PC-9 (cell line): Measurements from ENCODE around the gene EML1. TPM values are rescaled to one million over a fixed set of nuclear protein-coding genes. Genes with fewer than 3 reads are reported as not detected.

Experiments used
- BruUV-seq: library from RNA; stranded (reverse); fragments of 400-500 nt; replicated peaks from 2 replicates; lab custom pipeline; 2021; lab: Mats Ljungman, UMichigan
- CTCF ChIA-PET: fragments of 300-600 bp; sonication (Branson Sonifier 250); formaldehyde crosslinking; loops from one replicate; lab custom pipeline; 2022; ENCODE audit warnings: antibody characterized with exemption; lab: Charles Lee
- POLR2A ChIA-PET: fragments of 300-600 bp; sonication (Branson Sonifier 250); formaldehyde crosslinking; loops from one replicate; lab custom pipeline; 2022; ENCODE audit warnings: antibody characterized with exemption; ENCODE audit not compliant: unreplicated experiment; lab: Charles Lee
- DNase-seq, 2 experiments: peaks; one replicate each; pipeline versions ENCODE4 v3.0.0 to v3.0.0-alpha.2; 2015 to 2022; ENCODE audit warnings: mixed read lengths in 1 of 2
- H2AFZ ChIP-seq: fragments of 200-600 bp; sonication (generic); 2 replicates; pipeline ENCODE4 v1.8.1; 2017; ENCODE audit warnings: antibody characterized with exemption
- H3F3A ChIP-seq: fragments of 200-600 bp; sonication (generic); 2 replicates; pipeline ENCODE4 v1.8.1; 2017; ENCODE audit warnings: antibody characterized with exemption, mild to moderate bottlenecking, low read depth; ENCODE audit not compliant: insufficient read depth
- H3K27ac ChIP-seq: fragments of 200-600 bp; sonication (generic); 2 replicates; pipeline ENCODE4 v1.6.1; 2016; ENCODE audit warnings: mixed run types
- H3K27me3 ChIP-seq: fragments of 200-600 bp; sonication (generic); 2 replicates; pipeline ENCODE4 v1.6.1; 2016; ENCODE audit warnings: low read depth, mixed run types; ENCODE audit not compliant: insufficient read depth
- H3K36me3 ChIP-seq: fragments of 200-600 bp; sonication (generic); 2 replicates; pipeline ENCODE4 v1.6.1; 2016; ENCODE audit warnings: low read depth, mixed run types
- H3K4me1 ChIP-seq: fragments of 200-600 bp; sonication (generic); replicated peaks from 2 replicates; pipeline ENCODE4 v1.6.1; 2016; ENCODE audit warnings: mixed run types; ENCODE audit not compliant: insufficient read depth
- H3K4me2 ChIP-seq: fragments of 200-600 bp; sonication (generic); 2 replicates; pipeline ENCODE4 v1.6.1; 2017; ENCODE audit warnings: mixed run types
- H3K4me3 ChIP-seq: fragments of 200-600 bp; sonication (generic); 2 replicates; pipeline ENCODE4 v1.6.1; 2016; ENCODE audit warnings: mixed run types
- H3K79me2 ChIP-seq: fragments of 200-600 bp; sonication (generic); 2 replicates; pipeline ENCODE4 v1.6.1; 2017; ENCODE audit warnings: low read depth, mixed run types
- H3K9me2 ChIP-seq: fragments of 200-600 bp; sonication (generic); 2 replicates; pipeline ENCODE4 v1.8.1; 2017; ENCODE audit warnings: mild to moderate bottlenecking; ENCODE audit not compliant: insufficient read depth
- H3K9me3 ChIP-seq: fragments of 200-600 bp; sonication (generic); 2 replicates; pipeline ENCODE4 v1.8.1; 2016; ENCODE audit warnings: low read depth; ENCODE audit not compliant: insufficient read depth
- H4K20me1 ChIP-seq: fragments of 200-600 bp; sonication (generic); 2 replicates; pipeline ENCODE4 v1.8.1; 2017; ENCODE audit not compliant: insufficient read depth
- CTCF ChIP-seq: fragments of 200-600 bp; sonication (generic); conservative IDR thresholded peaks from 2 replicates; pipeline ENCODE4 v1.6.1; 2017; ENCODE audit warnings: mixed run types, antibody characterized with exemption, mild to moderate bottlenecking, moderate library complexity
- EZH2 ChIP-seq: fragments of 200-600 bp; sonication (generic); IDR thresholded peaks from 2 replicates; pipeline ENCODE4 v1.8.0; 2017; ENCODE audit warnings: antibody characterized with exemption, low read depth
- intact Hi-C: fragments of 100-400 bp; cut with micrococcal nuclease; formaldehyde crosslinking; loops from one replicate; pipeline ENCODE4 v1.10.0; 2022; ENCODE audit not compliant: unreplicated experiment
- total RNA-seq: library from RNA; stranded (reverse); gene quantifications from 2 replicates; pipeline ENCODE4 v1.2.3, GENCODE V29; 2021

EML1 gene
- total RNA-seq, 1 experiment from 2014 or later: 1.8 TPM

- no TSS peak for BruUV-seq
- Histone ChIP-seq H3K9me2 (no peaks in the 10 kb centered on the region), H3K4me1 (peaks cover 9% of the 10 kb centered on the region), H3K27me3 (no peaks in the 10 kb centered on the region), H3K27ac (no peak overlapping the region), H4K20me1 (no peaks in the 10 kb centered on the region), H3K36me3 (no peaks in the 10 kb centered on the region), H3K4me3 (no peak overlapping the region), H2AFZ (no peak overlapping the region), H3K9me3 (no peaks in the 10 kb centered on the region), H3K4me2 (no peak overlapping the region), H3F3A (no peaks in the 10 kb centered on the region), H3K79me2 (no peaks in the 10 kb centered on the region)
- no peak for DNase-seq
- no peak for TF ChIP-seq CTCF
- TF ChIP-seq EZH2: no peak
- ChIA-PET POLR2A (no interaction called here), CTCF (no interaction called here)
- intact Hi-C loops: no loop called here
These were observed 116.4 kb downstream of the EML1 start for GRCh38 chr14:99909513-99910064.

GRCh38 chr14:99910337-99911309 lies 117.4 kb downstream of the EML1 start:
- no peaks in the 10 kb centered on the region for H3F3A ChIP-seq
- H3K9me3 ChIP-seq: no peaks in the 10 kb centered on the region
- H3K27ac ChIP-seq: no peak overlapping the region
- no TSS peak for BruUV-seq
- H4K20me1 ChIP-seq: no peaks in the 10 kb centered on the region
- H3K9me2 ChIP-seq: no peaks in the 10 kb centered on the region
- no peaks in the 10 kb centered on the region for H3K27me3 ChIP-seq
- no peak overlapping the region for H3K4me3 ChIP-seq
- TF ChIP-seq CTCF (no peak), EZH2 (no peak)
- H3K4me1 ChIP-seq: peaks cover 9% of the 10 kb centered on the region
- peak in 1 of 2 experiments; percentile 49 for DNase-seq
- POLR2A ChIA-PET: no interaction called here
- no peaks in the 10 kb centered on the region for H3K79me2 ChIP-seq
- CTCF ChIA-PET: no interaction called here
- intact Hi-C loops: no loop called here
- no peak overlapping the region for H2AFZ ChIP-seq
- no peaks in the 10 kb centered on the region for H3K36me3 ChIP-seq
- no peak overlapping the region for H3K4me2 ChIP-seq

GRCh38 chr14:99915305-99916090 lies 122.3 kb downstream of the EML1 start:
- intact Hi-C loops: no loop called here
- ChIA-PET POLR2A (no interaction called here), CTCF (no interaction called here)
- Histone ChIP-seq H3K4me2 (no peak overlapping the region), H3K9me2 (no peaks in the 10 kb centered on the region), H4K20me1 (no peaks in the 10 kb centered on the region), H2AFZ (no peak overlapping the region), H3K27me3 (no peaks in the 10 kb centered on the region), H3K4me1 (peaks cover 5% of the 10 kb centered on the region), H3K27ac (no peak overlapping the region), H3K79me2 (no peaks in the 10 kb centered on the region), H3K4me3 (no peak overlapping the region), H3K9me3 (no peaks in the 10 kb centered on the region), H3F3A (no peaks in the 10 kb centered on the region), H3K36me3 (no peaks in the 10 kb centered on the region)
- no peak for TF ChIP-seq CTCF
- no peak for TF ChIP-seq EZH2
- DNase-seq: no peak
- BruUV-seq: no TSS peak
